Liver (tissue), 9 donors: Measurements from ENCODE around the gene EPN3. TPM values are rescaled to one million over a fixed set of nuclear protein-coding genes. Genes with fewer than 3 reads are reported as not detected.

Experiments
- DNase-seq: peaks from one replicate; pipeline ENCODE4 v3.0.0-alpha.2; 2017; ENCODE audit warnings: low spot score
- H3K27ac ChIP-seq, 2 donors: one replicate each; pipeline ENCODE4 v1.7.0; 2013; ENCODE audit warnings: inconsistent platforms in 2 of 2, low read length in 2 of 2, control low read depth in 1 of 2, low read depth in 1 of 2, mild to moderate bottlenecking in 1 of 2
- H3K27me3 ChIP-seq, 4 donors: one replicate each; pipeline versions ENCODE4 v1.6.1 to v1.7.0; 2013; ENCODE audit warnings: low read length in 3 of 4, inconsistent platforms in 1 of 4, mild to moderate bottlenecking in 1 of 4, moderate library complexity in 1 of 4; ENCODE audit not compliant: control insufficient read depth in 4 of 4, insufficient read depth in 4 of 4
- H3K36me3 ChIP-seq, 4 donors: one replicate each; pipeline versions ENCODE4 v1.6.1 to v1.7.0; 2013; ENCODE audit warnings: low read length in 3 of 4, mild to moderate bottlenecking in 3 of 4, low read depth in 1 of 4, moderate library complexity in 1 of 4; ENCODE audit not compliant: control insufficient read depth in 4 of 4, insufficient read depth in 3 of 4
- H3K4me1 ChIP-seq, 4 donors: one replicate each; pipeline versions ENCODE4 v1.6.1 to v1.7.0; 2013; ENCODE audit warnings: low read length in 3 of 4, mild to moderate bottlenecking in 3 of 4, moderate library complexity in 1 of 4; ENCODE audit not compliant: control insufficient read depth in 4 of 4, insufficient read depth in 4 of 4
- H3K4me3 ChIP-seq, 3 donors: one replicate each; pipeline versions ENCODE4 v1.6.1 to v1.7.0; 2013; ENCODE audit warnings: low read length in 3 of 3, control low read depth in 1 of 3, low read depth in 1 of 3, mild to moderate bottlenecking in 1 of 3
- H3K9ac ChIP-seq, 2 donors: one replicate each; pipeline ENCODE4 v1.7.0; 2013; ENCODE audit warnings: low read length in 2 of 2, mild to moderate bottlenecking in 2 of 2, moderate library complexity in 2 of 2, control low read depth in 1 of 2, low read depth in 1 of 2
- H3K9me3 ChIP-seq, 4 donors: one replicate each; pipeline versions ENCODE4 v1.6.1 to v1.7.0; 2013; ENCODE audit warnings: low read length in 3 of 4; ENCODE audit not compliant: control insufficient read depth in 4 of 4
- EGR1 ChIP-seq, 2 donors: IDR thresholded peaks; 2 replicates each; pipeline ENCODE4 v1.6.1; 2016 to 2018; ENCODE audit warnings: antibody characterized with exemption in 2 of 2, low read depth in 2 of 2
- FOXA2 ChIP-seq: IDR thresholded peaks from 2 replicates; pipeline ENCODE4 v1.6.1; 2016; ENCODE audit warnings: antibody characterized with exemption
- HNF4G ChIP-seq: IDR thresholded peaks from 2 replicates; pipeline ENCODE4 v1.6.1; 2016; ENCODE audit warnings: antibody characterized with exemption
- JUND ChIP-seq, 2 donors: IDR thresholded peaks; 2 replicates each; pipeline ENCODE4 v1.6.1; 2016; ENCODE audit warnings: antibody characterized with exemption in 2 of 2
- NR2F2 ChIP-seq: IDR thresholded peaks from 2 replicates; pipeline ENCODE4 v1.6.1; 2016; ENCODE audit warnings: antibody characterized with exemption
- RAD21 ChIP-seq, 2 donors: IDR thresholded peaks; 2 replicates each; pipeline ENCODE4 v1.6.1; 2016; ENCODE audit warnings: antibody characterized with exemption in 2 of 2, mild to moderate bottlenecking in 2 of 2
- RXRA ChIP-seq, 2 donors: IDR thresholded peaks; 2 replicates each; pipeline ENCODE4 v1.6.1; 2017 to 2018; ENCODE audit warnings: antibody characterized with exemption in 2 of 2, mild to moderate bottlenecking in 1 of 2
- TAF1 ChIP-seq: conservative IDR thresholded peaks from 2 replicates; pipeline ENCODE4 v1.6.1; 2016; ENCODE audit warnings: antibody characterized with exemption, mild to moderate bottlenecking
- YY1 ChIP-seq: IDR thresholded peaks from 2 replicates; pipeline ENCODE4 v1.6.1; 2016; ENCODE audit warnings: antibody characterized with exemption, mild to moderate bottlenecking
- WGBS: extraction: QIAGEN DNeasy Blood & Tissue Kit; methylation state at CpG from one replicate; pipeline ENCODE4 v1.1.7; 2013; 5-methylcytosine and 5-hydroxymethylcytosine counted together
- polyA plus RNA-seq, 2 donors: library from polyadenylated mRNA; stranded (reverse) in 1 of 2; unstranded in 1 of 2; fragments of 200-250 nt in 1 of 2; fragments of >200 nt in 1 of 2; fragmentation: Nextera tagmentation in 1 of 2; extraction: Ambion mirVana in 1 of 2; gene quantifications; one replicate each; pipeline versions ENCODE4 v1.2.1 to v1.2.3, GENCODE V29; 2013 to 2015
- total RNA-seq, 2 donors: library from RNA; depleted of rRNA; stranded (reverse); fragments of >200 nt; gene quantifications; one replicate each; pipeline ENCODE4 v1.2.3, GENCODE V29; 2014
- TF ChIP-seq, protein P1 (sequence below): IDR thresholded peaks from 2 replicates; pipeline ENCODE4 v1.6.1; 2016; ENCODE audit warnings: antibody characterized with exemption
- TF ChIP-seq, protein P2 (sequence below): fragments of 150-350 bp; IDR thresholded peaks from 2 replicates; pipeline ENCODE4 v1.5.1; 2017; ENCODE audit warnings: improper control_type of control experiment, low read depth, low read length; ENCODE audit not compliant: missing input control
- donor health status: healthy.
- donor health status: healthy.
- donor health status: healthy.
- donor health status: healthy.
- donor health status: healthy.

EPN3 gene
- total and polyA plus RNA-seq, 4 donors: 0.06 to 0.51 (median 0.33) TPM; not detected in 1

DNA sequence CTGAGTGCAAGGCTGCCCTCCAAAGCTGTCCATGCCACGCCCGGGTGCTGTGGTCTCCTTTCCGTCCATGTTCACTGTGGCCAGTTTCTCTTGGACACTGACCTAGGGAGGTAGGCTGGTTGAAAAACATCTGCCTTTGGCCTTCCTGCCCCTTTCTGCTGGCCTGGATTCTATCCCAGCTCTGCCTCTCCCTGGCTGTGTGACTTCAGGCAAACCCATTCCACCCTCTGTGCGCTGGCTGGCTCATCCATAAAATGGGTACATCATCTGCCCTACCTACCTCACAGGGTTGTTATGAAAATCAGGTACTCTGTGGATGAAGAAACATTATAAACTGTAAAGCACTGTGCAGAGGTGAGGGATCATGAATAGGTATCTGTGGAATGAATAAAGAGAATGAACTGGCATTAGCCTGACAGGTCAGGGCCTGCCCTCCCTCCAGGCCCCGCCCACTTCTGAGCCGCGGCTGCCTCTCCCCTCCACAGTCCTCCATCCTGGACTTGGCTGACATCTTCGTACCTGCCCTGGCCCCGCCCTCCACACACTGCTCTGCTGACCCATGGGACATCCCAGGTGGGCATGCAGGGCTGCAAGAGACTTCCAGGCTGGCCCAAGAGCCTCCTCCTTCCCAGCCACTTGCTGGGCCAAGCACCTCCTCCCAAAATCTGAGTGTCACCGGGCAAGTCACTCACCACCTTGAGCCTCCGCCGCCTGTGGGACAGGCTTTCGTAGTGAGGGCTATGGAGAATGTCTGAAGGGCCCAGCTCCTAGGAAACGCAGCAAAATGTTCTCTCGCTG is 7.4 kb downstream of the EPN3 start:
- Histone ChIP-seq H3K27me3 (no peaks in the 10 kb centered on the region), H3K9me3 (no peaks in the 10 kb centered on the region), H3K27ac (no peak overlapping the region), H3K4me1 (peaks cover 4 to 13% (median 12%) of the 10 kb centered on the region in 4 donors), H3K9ac (no peak overlapping the region), H3K4me3 (no peak overlapping the region), H3K36me3 (no peaks in the 10 kb centered on the region)
- WGBS: 81% methylated on average over 15 of the region's 15 CpGs
- DNase-seq: no peak
- TF ChIP-seq FOXA2: no peak
- no peak for TF ChIP-seq JUND (IDR thresholded peaks at IDR 0.05)
- TF ChIP-seq TAF1: no peak
- TF ChIP-seq YY1: no peak
- TF ChIP-seq, protein P1, sequence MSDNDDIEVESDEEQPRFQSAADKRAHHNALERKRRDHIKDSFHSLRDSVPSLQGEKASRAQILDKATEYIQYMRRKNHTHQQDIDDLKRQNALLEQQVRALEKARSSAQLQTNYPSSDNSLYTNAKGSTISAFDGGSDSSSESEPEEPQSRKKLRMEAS: no peak
- TF ChIP-seq NR2F2: no peak

DNA sequence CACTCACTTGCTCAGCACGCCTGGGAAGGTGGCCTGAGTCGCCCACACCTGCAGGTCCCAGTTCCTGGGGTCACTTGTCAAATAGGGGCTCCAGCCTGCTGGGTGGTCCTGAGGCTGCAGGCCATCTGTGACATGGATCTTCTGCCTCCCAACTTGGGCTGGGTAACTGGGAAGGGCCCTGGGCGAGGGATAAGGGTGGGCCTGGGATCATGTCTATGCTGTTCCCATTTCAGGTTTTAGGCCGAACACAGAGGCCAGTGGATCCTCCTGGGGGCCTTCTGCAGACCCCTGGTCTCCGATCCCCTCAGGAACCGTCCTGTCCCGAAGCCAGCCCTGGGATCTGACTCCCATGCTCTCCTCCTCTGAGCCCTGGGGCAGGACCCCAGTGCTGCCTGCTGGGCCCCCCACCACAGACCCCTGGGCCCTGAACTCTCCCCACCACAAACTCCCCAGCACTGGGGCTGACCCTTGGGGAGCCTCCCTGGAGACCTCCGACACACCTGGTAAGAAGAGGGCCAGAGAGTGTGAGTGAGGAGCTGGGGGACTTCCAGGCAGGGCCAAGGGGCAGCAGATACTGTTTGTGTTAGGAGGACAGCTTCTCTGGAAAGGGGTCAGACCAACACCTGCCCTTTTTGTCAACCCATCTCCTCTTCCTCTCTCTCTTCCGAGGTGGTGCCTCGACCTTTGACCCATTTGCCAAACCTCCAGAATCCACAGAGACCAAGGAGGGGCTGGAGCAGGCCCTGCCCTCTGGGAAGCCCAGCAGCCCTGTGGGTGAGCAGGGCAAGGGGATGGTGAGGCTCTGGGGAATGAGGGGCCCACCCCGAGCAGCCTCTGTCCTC is 8.2 kb downstream of the EPN3 start:
- no peak for DNase-seq
- peaks cover 4 to 13% (median 12%) of the 10 kb centered on the region in 4 donors for H3K4me1 ChIP-seq

DNA sequence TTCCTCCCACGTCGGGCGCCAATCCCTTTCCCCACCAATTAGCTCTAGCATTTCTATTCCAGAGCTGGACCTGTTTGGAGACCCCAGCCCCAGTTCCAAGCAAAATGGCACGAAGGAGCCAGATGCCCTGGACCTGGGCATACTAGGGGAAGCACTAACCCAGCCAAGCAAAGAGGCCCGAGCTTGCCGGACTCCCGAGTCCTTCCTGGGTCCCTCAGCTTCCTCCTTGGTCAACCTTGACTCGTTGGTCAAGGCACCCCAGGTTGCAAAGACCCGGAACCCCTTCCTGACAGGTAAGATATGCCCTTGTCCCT is 8.8 kb downstream of the EPN3 start:
- no peaks in the 10 kb centered on the region for H3K9me3 ChIP-seq
- peaks cover 4 to 13% (median 12%) of the 10 kb centered on the region in 4 donors for H3K4me1 ChIP-seq
- peak overlapping the region in 1 of 2 donors; percentile 42 for H3K9ac ChIP-seq
- WGBS: 76% methylated on average over 9 of the region's 9 CpGs
- no peak for TF ChIP-seq RAD21 (IDR thresholded peaks at IDR 0.05)
- no peak for TF ChIP-seq TAF1
- H3K4me3 ChIP-seq: peak overlapping the region in 2 of 3 donors; percentile 53 to 57
- no peaks in the 10 kb centered on the region for H3K36me3 ChIP-seq
- no peak for DNase-seq
- H3K27ac ChIP-seq: no peak overlapping the region
- no peaks in the 10 kb centered on the region for H3K27me3 ChIP-seq

More for the DNA sequence above, 8.2 kb downstream of the EPN3 start:
- peak in 1 of 2 donors; percentile 13 for TF ChIP-seq RXRA (IDR thresholded peaks at IDR 0.05)
- TF ChIP-seq NR2F2: no peak
- Histone ChIP-seq H3K9me3 (no peaks in the 10 kb centered on the region), H3K27ac (no peak overlapping the region), H3K27me3 (no peaks in the 10 kb centered on the region), H3K9ac (no peak overlapping the region), H3K4me3 (no peak overlapping the region), H3K36me3 (no peaks in the 10 kb centered on the region)
- WGBS: 86% methylated on average over 11 of the region's 11 CpGs

DNA sequence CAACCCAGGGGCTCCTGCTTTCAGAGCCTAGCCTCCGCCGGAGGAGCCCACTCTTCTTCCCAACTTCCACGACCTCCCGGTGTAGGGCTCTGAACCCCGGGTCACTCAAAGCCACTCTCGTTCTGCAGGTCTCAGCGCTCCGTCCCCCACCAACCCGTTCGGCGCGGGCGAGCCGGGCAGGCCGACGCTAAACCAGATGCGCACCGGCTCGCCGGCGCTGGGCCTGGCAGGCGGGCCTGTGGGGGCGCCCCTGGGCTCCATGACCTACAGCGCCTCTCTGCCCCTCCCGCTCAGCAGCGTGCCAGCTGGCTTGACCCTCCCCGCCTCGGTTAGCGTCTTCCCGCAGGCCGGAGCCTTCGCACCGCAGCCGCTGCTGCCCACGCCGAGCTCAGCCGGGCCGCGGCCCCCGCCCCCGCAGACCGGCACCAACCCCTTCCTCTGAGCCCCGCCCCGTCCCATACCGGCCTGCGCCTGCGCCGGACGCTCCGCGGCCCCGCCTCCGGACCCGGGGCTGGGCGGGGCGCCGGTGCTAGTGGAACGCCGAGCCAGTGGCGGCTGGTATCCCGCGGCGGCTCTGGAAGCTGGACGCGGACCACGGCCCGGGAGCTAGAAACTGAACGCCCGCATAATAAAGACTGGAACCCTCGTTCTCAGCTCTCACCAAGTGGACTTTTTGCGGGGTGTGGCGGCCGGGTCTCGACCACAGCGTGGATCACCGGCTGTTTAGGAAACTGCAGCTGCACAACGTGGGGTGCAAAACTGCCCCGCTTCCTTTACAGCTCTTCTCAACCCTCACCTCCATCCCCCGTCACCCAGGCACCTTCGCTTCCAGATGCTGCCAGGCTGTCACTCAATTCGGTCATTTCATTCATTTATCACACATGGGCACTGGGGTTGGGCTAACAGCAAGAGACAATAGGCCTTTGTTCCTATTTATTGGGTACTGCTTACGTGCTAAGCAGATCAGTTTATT is 9.5 kb downstream of the EPN3 start:
- no peaks in the 10 kb centered on the region for H3K27me3 ChIP-seq
- no peaks in the 10 kb centered on the region for H3K9me3 ChIP-seq
- DNase-seq: peak; percentile 87
- H3K27ac ChIP-seq: peak overlapping the region in 1 of 2 donors; percentile 25
- TF ChIP-seq, protein P2, sequence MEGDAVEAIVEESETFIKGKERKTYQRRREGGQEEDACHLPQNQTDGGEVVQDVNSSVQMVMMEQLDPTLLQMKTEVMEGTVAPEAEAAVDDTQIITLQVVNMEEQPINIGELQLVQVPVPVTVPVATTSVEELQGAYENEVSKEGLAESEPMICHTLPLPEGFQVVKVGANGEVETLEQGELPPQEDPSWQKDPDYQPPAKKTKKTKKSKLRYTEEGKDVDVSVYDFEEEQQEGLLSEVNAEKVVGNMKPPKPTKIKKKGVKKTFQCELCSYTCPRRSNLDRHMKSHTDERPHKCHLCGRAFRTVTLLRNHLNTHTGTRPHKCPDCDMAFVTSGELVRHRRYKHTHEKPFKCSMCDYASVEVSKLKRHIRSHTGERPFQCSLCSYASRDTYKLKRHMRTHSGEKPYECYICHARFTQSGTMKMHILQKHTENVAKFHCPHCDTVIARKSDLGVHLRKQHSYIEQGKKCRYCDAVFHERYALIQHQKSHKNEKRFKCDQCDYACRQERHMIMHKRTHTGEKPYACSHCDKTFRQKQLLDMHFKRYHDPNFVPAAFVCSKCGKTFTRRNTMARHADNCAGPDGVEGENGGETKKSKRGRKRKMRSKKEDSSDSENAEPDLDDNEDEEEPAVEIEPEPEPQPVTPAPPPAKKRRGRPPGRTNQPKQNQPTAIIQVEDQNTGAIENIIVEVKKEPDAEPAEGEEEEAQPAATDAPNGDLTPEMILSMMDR: no peak
- TF ChIP-seq EGR1 (IDR thresholded peaks at IDR 0.05; ENCODE audit: low read depth in 2 of 2): peak; percentile 79 to 95
- TF ChIP-seq HNF4G: no peak
- peak overlapping the region; percentile 37 to 62 (median 53) for H3K4me3 ChIP-seq
- H3K9ac ChIP-seq: peak overlapping the region; percentile 42 to 78
- 4% methylated on average over 82 of the region's 82 CpGs for WGBS
- H3K36me3 ChIP-seq: no peaks in the 10 kb centered on the region
- H3K4me1 ChIP-seq: peaks cover 4 to 16% (median 14%) of the 10 kb centered on the region in 4 donors
